ENCODE results near the gene ARMC3.

DNA sequence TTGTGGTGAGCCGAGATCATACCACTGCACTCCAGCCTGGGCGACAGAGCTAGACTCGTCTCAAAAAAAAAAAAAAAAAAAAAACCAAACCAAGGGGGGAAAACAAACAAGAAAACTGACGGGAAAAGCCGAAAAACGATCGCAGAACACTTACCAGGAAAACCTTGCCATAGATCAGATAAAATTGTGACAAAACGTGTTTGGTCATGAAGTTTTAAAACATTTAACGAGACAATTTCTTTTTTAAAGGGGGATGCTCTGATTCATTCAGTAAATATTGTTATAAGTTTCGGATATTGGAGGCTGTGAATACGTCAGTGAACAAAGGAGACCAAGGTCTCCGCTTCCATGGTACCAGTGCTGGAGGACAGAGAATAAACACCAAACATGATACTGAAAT is 77.3 kb downstream of the ARMC3 start:
- TF ChIP-seq, protein P1, sequence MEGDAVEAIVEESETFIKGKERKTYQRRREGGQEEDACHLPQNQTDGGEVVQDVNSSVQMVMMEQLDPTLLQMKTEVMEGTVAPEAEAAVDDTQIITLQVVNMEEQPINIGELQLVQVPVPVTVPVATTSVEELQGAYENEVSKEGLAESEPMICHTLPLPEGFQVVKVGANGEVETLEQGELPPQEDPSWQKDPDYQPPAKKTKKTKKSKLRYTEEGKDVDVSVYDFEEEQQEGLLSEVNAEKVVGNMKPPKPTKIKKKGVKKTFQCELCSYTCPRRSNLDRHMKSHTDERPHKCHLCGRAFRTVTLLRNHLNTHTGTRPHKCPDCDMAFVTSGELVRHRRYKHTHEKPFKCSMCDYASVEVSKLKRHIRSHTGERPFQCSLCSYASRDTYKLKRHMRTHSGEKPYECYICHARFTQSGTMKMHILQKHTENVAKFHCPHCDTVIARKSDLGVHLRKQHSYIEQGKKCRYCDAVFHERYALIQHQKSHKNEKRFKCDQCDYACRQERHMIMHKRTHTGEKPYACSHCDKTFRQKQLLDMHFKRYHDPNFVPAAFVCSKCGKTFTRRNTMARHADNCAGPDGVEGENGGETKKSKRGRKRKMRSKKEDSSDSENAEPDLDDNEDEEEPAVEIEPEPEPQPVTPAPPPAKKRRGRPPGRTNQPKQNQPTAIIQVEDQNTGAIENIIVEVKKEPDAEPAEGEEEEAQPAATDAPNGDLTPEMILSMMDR (IDR thresholded peaks at IDR 0.05): no peak
- TF ChIP-seq ZFX (IDR thresholded peaks at IDR 0.05; ENCODE audit: borderline replicate concordance): no peak

Data from 22Rv1 (cell line).